Measurements from ENCODE around the gene COL27A1. TPM values are rescaled to one million over a fixed set of nuclear protein-coding genes. Genes with fewer than 3 reads are reported as not detected.

The COL27A1 gene
- total RNA-seq, 4 donors from 2014 or later, result 14.2 to 32.9 (median 20.7) TPM

- no peaks in the 10 kb centered on the region for H3K9me3 ChIP-seq
- H3K27ac ChIP-seq, result no peak overlapping the region
- H3K4me3 ChIP-seq, result no peak overlapping the region
- no peaks in the 10 kb centered on the region for H3K27me3 ChIP-seq
- H3K4me1 ChIP-seq, result peaks cover 16% of the 10 kb centered on the region
- no peaks in the 10 kb centered on the region for H3K36me3 ChIP-seq
- no peak for DNase-seq (ENCODE audit: low spot score in 2 of 2)
- TF ChIP-seq POLR2AphosphoS5 (IDR thresholded peaks at IDR 0.05) (no peak), CTCF (IDR thresholded peaks at IDR 0.05) (no peak), EP300 (IDR thresholded peaks at IDR 0.05) (no peak), POLR2A (IDR thresholded peaks at IDR 0.05) (no peak)
- 100% methylated on average over 7 of the region's 9 CpGs for WGBS
These were observed 113.7 kb downstream of the COL27A1 start for GRCh38 chr9:114269023-114269422.

GRCh38 chr9:114270120-114270975 lies 115.0 kb downstream of the COL27A1 start:
- TF ChIP-seq CTCF (IDR thresholded peaks at IDR 0.05) (no peak), EP300 (IDR thresholded peaks at IDR 0.05) (no peak), POLR2AphosphoS5 (IDR thresholded peaks at IDR 0.05) (no peak)

GRCh38 chr9:114271556-114272510 lies 116.5 kb downstream of the COL27A1 start:
- 73% methylated on average over 17 of the region's 18 CpGs for WGBS
- peak; percentile 45 to 62 for DNase-seq (ENCODE audit: low spot score in 2 of 2)
- TF ChIP-seq POLR2A (IDR thresholded peaks at IDR 0.05) (no peak), CTCF (IDR thresholded peaks at IDR 0.05) (peak in 1 of 2 donors; percentile 34)
- no peaks in the 10 kb centered on the region for H3K27me3 ChIP-seq
- H3K4me3 ChIP-seq, result no peak overlapping the region
- H3K9me3 ChIP-seq, result no peaks in the 10 kb centered on the region
- H3K36me3 ChIP-seq, result no peaks in the 10 kb centered on the region
- no peak overlapping the region for H3K27ac ChIP-seq
- peaks cover 21% of the 10 kb centered on the region for H3K4me1 ChIP-seq

More at GRCh38 chr9:114270120-114270975, 115.0 kb downstream of the COL27A1 start:
- H3K36me3 ChIP-seq, result no peaks in the 10 kb centered on the region
- 94% methylated on average over 8 of the region's 8 CpGs for WGBS
- H3K27ac ChIP-seq, result no peak overlapping the region
- peaks cover 16% of the 10 kb centered on the region for H3K4me1 ChIP-seq
- no peak overlapping the region for H3K4me3 ChIP-seq
- H3K9me3 ChIP-seq, result no peaks in the 10 kb centered on the region
- no peaks in the 10 kb centered on the region for H3K27me3 ChIP-seq
- no peak for DNase-seq (ENCODE audit: low spot score in 2 of 2)

GRCh38 chr9:114272739-114273431 lies 117.5 kb downstream of the COL27A1 start:
- WGBS, result 60% methylated on average over 9 of the region's 12 CpGs
- H3K36me3 ChIP-seq, result no peaks in the 10 kb centered on the region
- TF ChIP-seq CTCF (IDR thresholded peaks at IDR 0.05) (no peak), POLR2AphosphoS5 (IDR thresholded peaks at IDR 0.05) (no peak)
- H3K9me3 ChIP-seq, result no peaks in the 10 kb centered on the region
- no peak overlapping the region for H3K27ac ChIP-seq
- H3K4me3 ChIP-seq, result no peak overlapping the region
- DNase-seq (ENCODE audit: low spot score in 2 of 2), result peak; percentile 46 to 68
- peaks cover 30% of the 10 kb centered on the region for H3K4me1 ChIP-seq
- H3K27me3 ChIP-seq, result no peaks in the 10 kb centered on the region
